A172 (cell line): Measurements from ENCODE around the gene SEC14L2. TPM values are rescaled to one million over a fixed set of nuclear protein-coding genes. Genes with fewer than 3 reads are reported as not detected.
"Not testable (repeated sequence)": the region's sequence is repeated elsewhere in the genome, so short reads cannot be mapped to it uniquely, and the experiment has no call there.

Experiments used
- DNase-seq: peaks from one replicate; pipeline ENCODE4 v3.0.0-alpha.2; 2015; ENCODE audit warnings: low spot score
- total RNA-seq: library from RNA; depleted of rRNA; stranded (reverse); fragments of >200 nt; shearing (Covaris generic); gene quantifications from 2 replicates; pipeline ENCODE4 v1.2.3, GENCODE V29; 2014; rRNA removed

Gene SEC14L2
- total RNA-seq, 1 experiment from 2014 or later: 5.4 TPM

- DNase-seq: no peak
These were observed 58.4 kb downstream of the SEC14L2 start for GRCh38 chr22:30455075-30455840.

- DNase-seq: no peak
These were observed 61.2 kb downstream of the SEC14L2 start for GRCh38 chr22:30457981-30458380.

- no peak for DNase-seq
These were observed 62.6 kb downstream of the SEC14L2 start for GRCh38 chr22:30459181-30460052.

GRCh38 chr22:30460147-30460546, 63.3 kb downstream of the SEC14L2 start:
- DNase-seq: no peak

- DNase-seq: not testable (repeated sequence)
These were observed 63.7 kb downstream of the SEC14L2 start for GRCh38 chr22:30460555-30460954.

GRCh38 chr22:30469165-30469564, 72.3 kb downstream of the SEC14L2 start:
- no peak for DNase-seq

- no peak for DNase-seq
These were observed 73.8 kb downstream of the SEC14L2 start for GRCh38 chr22:30470655-30471054.

- DNase-seq: no peak
These were observed 74.9 kb downstream of the SEC14L2 start, which contains the start of gene SEC14L3 for GRCh38 chr22:30471616-30472318. Gene SEC14L3, minus strand, starts transcription at chr22:30472017. Its CDS starts 59 bp downstream, at chr22:30471958.

GRCh38 chr22:30472994-30473720, 76.3 kb downstream of the SEC14L2 start:
- DNase-seq: no peak

GRCh38 chr22:30474121-30474520, 77.3 kb downstream of the SEC14L2 start:
- no peak for DNase-seq

Other genes with a start within 250 kb of the SEC14L2 start
- 24.8 and 25.4 TPM in 2 replicates for gene LIF, start 150.3 kb upstream of the SEC14L2 start, total RNA-seq
- not detected in 2 replicates for gene OSM, start 130.2 kb upstream of the SEC14L2 start, total RNA-seq
- 12.8 and 20.8 TPM in 2 replicates for gene CASTOR1, start 107.5 kb upstream of the SEC14L2 start, total RNA-seq
- gene TBC1D10A, start 70.1 kb upstream of the SEC14L2 start, total RNA-seq: 12.1 and 17.0 TPM in 2 replicates
- gene SF3A1, start 40.1 kb upstream of the SEC14L2 start, total RNA-seq: 25.1 and 39.8 TPM in 2 replicates
- gene CCDC157, start 40.0 kb upstream of the SEC14L2 start, total RNA-seq: 1.1 and 1.2 TPM in 2 replicates
- 9.9 and 15.6 TPM in 2 replicates for gene RNF215, start 9.6 kb upstream of the SEC14L2 start, total RNA-seq
- 16.6 and 17.1 TPM in 2 replicates for gene MTFP1, start 28.8 kb downstream of the SEC14L2 start, total RNA-seq
- not detected in 2 replicates for gene SEC14L3, start 75.0 kb downstream of the SEC14L2 start, total RNA-seq
- not detected in 2 replicates for gene SEC14L4, start 108.7 kb downstream of the SEC14L2 start, total RNA-seq
- not detected in 2 replicates for gene SEC14L6, start 149.7 kb downstream of the SEC14L2 start, total RNA-seq
- gene GAL3ST1, start 177.6 kb downstream of the SEC14L2 start, total RNA-seq: 0.38 TPM in 1 of 2 replicates, not detected in the other
- gene PES1, start 194.9 kb downstream of the SEC14L2 start, total RNA-seq: 72.1 and 77.8 TPM in 2 replicates
- gene TCN2, start 210.2 kb downstream of the SEC14L2 start, total RNA-seq: 6.1 and 6.6 TPM in 2 replicates
- 8.1 and 9.1 TPM in 2 replicates for gene SLC35E4, start 238.8 kb downstream of the SEC14L2 start, total RNA-seq